HepG2 (cell line): Measurements from ENCODE around the gene MYL11. TPM values are rescaled to one million over a fixed set of nuclear protein-coding genes. Genes with fewer than 3 reads are reported as not detected.

Experiments used
- CENPBD1 ChIP-seq: sonication (generic); formaldehyde crosslinking; IDR thresholded peaks from 2 replicates; pipeline ENCODE4 v1.8.0; 2022; ENCODE audit warnings: missing genetic modification reagents, low read depth, mild to moderate bottlenecking, borderline replicate concordance
- MAZ ChIP-seq, 2 experiments: sonication (generic) in 1 of 2; formaldehyde crosslinking in 1 of 2; IDR thresholded peaks; 2 replicates each; pipeline versions ENCODE4 v1.5.0 to v1.6.1; 2012 to 2020; ENCODE audit warnings: low read depth in 2 of 2, mild to moderate bottlenecking in 2 of 2, borderline replicate concordance in 1 of 2, improper control_type of control experiment in 1 of 2, low read length in 1 of 2, missing genetic modification reagents in 1 of 2, moderate library complexity in 1 of 2
- POGK ChIP-seq: sonication (generic); formaldehyde crosslinking; conservative IDR thresholded peaks from 2 replicates; pipeline ENCODE4 v1.8.0; 2022; ENCODE audit warnings: mild to moderate bottlenecking, moderate library complexity, missing genetic modification reagents
- SAFB2 ChIP-seq: sonication (generic); formaldehyde crosslinking; IDR thresholded peaks from 2 replicates; pipeline ENCODE4 v1.5.1; 2020; ENCODE audit warnings: missing genetic modification reagents, low read depth, mild to moderate bottlenecking, borderline replicate concordance
- SYNCRIP ChIP-seq: fragments of 200-400 bp; formaldehyde crosslinking; IDR thresholded peaks from 2 replicates; pipeline ENCODE4 v1.6.1; 2018; ENCODE audit warnings: mild to moderate bottlenecking, low read depth, low read length; ENCODE audit not compliant: insufficient read depth
- THAP11 ChIP-seq: IDR thresholded peaks from 2 replicates; pipeline ENCODE4 v1.6.1; 2016; ENCODE audit warnings: missing biosample characterization, missing genetic modification reagents
- YEATS4 ChIP-seq: sonication (generic); formaldehyde crosslinking; IDR thresholded peaks from 2 replicates; pipeline ENCODE4 v1.4.0; 2020; ENCODE audit warnings: missing genetic modification reagents, borderline replicate concordance
- ZNF205 ChIP-seq: IDR thresholded peaks from 2 replicates; pipeline ENCODE4 v1.6.1; 2018; ENCODE audit warnings: missing biosample characterization, missing genetic modification reagents
- ZNF329 ChIP-seq: sonication (generic); formaldehyde crosslinking; IDR thresholded peaks from 2 replicates; pipeline ENCODE4 v1.9.0; 2021; ENCODE audit warnings: low read depth, mild to moderate bottlenecking, missing genetic modification reagents
- ZNF574 ChIP-seq: sonication (generic); formaldehyde crosslinking; IDR thresholded peaks from 2 replicates; pipeline ENCODE4 v1.4.0; 2020; ENCODE audit warnings: missing genetic modification reagents
- polyA plus RNA-seq, 8 experiments: library from polyadenylated mRNA; depleted of rRNA in 3 of 8; stranded (reverse) in 7 of 8; unstranded in 1 of 8; fragments of >200 nt; fragmentation: Illumina TruSeq in 4 of 8; extraction: Trizol in 4 of 8; gene quantifications; 2 replicates each; pipeline versions ENCODE4 v1.2.1 to v1.2.3, GENCODE V29; 2011 to 2016; ENCODE audit warnings: low read depth in 4 of 8, missing spikeins in 1 of 8, mixed read lengths in 1 of 8; ENCODE audit not compliant: insufficient read depth in 1 of 8
- total RNA-seq, 5 experiments: library from RNA; depleted of rRNA; stranded (reverse); fragments of >200 nt; fragmentation: Illumina TruSeq; extraction: Trizol; gene quantifications; 2 replicates each; pipeline ENCODE4 v1.2.3, GENCODE V29; 2016; ENCODE audit warnings: low read depth in 1 of 5
- TF ChIP-seq, protein P1 (sequence below): sonication (generic); formaldehyde crosslinking; conservative IDR thresholded peaks from 2 replicates; pipeline ENCODE4 v1.8.0; 2022; ENCODE audit warnings: missing genetic modification reagents
- TF ChIP-seq, protein P2 (sequence below): sonication (generic); formaldehyde crosslinking; IDR thresholded peaks from 2 replicates; pipeline ENCODE4 v1.4.0; 2020; ENCODE audit warnings: mild to moderate bottlenecking, missing genetic modification reagents
- TF ChIP-seq, protein P3 (sequence below): IDR thresholded peaks from 2 replicates; pipeline ENCODE4 v1.6.1; 2016; ENCODE audit warnings: low read depth, borderline replicate concordance
- TF ChIP-seq, protein P4 (sequence below): sonication (generic); formaldehyde crosslinking; IDR thresholded peaks from 2 replicates; pipeline ENCODE4 v1.8.0; 2022; ENCODE audit warnings: mild to moderate bottlenecking, missing genetic modification reagents

Gene MYL11
- total and polyA plus RNA-seq, 2 of the 13 experiments (the other 11 are each of a cell fraction or from before 2014, with no cell fraction given): not detected

DNA sequence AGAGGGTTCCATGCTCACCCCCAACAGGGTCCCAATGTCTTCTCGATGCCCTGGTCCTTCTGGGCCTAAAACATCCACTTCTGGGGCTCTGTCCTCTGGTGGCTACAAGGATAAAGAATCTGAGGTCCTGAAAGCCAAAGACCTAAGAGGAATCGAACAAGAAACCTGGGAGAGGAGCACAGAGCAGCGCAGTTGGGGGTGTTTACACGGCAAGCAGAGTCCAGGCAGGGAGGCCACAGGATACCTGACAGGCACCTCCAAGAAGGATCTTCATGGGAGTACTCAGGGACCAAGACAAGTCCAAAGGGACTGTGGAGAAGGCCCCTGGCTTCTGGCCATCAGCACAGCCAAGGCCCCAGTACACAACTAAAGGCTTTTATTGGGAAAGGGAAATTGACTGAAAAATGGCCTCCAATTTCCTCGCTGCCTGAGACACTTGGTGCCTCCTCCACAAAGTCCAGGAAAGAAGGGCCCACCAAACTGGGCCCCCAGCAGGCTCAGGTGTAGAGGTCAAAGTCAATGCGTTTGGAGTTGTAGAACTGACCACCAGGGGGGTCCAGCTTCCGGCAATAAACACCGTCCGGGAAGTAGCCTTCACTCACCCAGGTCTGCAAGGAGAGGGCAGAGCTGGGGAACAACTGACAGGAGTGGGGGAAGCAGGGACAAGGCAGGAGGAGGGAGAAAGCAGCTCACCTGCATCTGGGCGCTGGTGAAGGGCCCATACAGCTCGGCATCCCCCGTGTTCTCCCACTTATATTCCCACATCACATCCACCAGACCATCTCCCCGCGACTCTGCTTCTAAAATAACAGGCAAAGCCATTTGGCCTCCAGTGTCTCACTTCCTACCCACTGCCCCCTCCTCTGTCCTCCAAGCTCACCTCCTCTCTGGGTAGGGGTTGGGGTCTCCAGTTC, 21.9 kb upstream of the MYL11 start (continued):
- TF ChIP-seq MAZ (IDR thresholded peaks at IDR 0.05; ENCODE audit: borderline replicate concordance, low read depth, low read length) (no peak), MAZ (CRISPR knock-in tag; IDR thresholded peaks at IDR 0.05; ENCODE audit: low read depth) (peak; percentile 42; the same call in 1 of the 2 replicates), ZNF574 (CRISPR knock-in tag) (peak; percentile 66), SAFB2 (CRISPR knock-in tag) (0 out of 2 replicates have a peak, but pooled peaks have one; percentile 49), YEATS4 (CRISPR knock-in tag) (no peak), THAP11 (CRISPR knock-in tag) (peak; percentile 39; the same call in 1 of the 2 replicates), SYNCRIP (no peak), POGK (CRISPR knock-in tag) (no peak), ZNF205 (0 out of 2 replicates have a peak, but pooled peaks have one; percentile 37), CENPBD1 (CRISPR knock-in tag) (no peak), ZNF329 (CRISPR knock-in tag) (no peak)
- TF ChIP-seq, protein P1, sequence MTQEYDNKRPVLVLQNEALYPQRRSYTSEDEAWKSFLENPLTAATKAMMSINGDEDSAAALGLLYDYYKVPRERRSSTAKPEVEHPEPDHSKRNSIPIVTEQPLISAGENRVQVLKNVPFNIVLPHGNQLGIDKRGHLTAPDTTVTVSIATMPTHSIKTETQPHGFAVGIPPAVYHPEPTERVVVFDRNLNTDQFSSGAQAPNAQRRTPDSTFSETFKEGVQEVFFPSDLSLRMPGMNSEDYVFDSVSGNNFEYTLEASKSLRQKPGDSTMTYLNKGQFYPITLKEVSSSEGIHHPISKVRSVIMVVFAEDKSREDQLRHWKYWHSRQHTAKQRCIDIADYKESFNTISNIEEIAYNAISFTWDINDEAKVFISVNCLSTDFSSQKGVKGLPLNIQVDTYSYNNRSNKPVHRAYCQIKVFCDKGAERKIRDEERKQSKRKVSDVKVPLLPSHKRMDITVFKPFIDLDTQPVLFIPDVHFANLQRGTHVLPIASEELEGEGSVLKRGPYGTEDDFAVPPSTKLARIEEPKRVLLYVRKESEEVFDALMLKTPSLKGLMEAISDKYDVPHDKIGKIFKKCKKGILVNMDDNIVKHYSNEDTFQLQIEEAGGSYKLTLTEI (CRISPR knock-in tag): no peak
- TF ChIP-seq, protein P2, sequence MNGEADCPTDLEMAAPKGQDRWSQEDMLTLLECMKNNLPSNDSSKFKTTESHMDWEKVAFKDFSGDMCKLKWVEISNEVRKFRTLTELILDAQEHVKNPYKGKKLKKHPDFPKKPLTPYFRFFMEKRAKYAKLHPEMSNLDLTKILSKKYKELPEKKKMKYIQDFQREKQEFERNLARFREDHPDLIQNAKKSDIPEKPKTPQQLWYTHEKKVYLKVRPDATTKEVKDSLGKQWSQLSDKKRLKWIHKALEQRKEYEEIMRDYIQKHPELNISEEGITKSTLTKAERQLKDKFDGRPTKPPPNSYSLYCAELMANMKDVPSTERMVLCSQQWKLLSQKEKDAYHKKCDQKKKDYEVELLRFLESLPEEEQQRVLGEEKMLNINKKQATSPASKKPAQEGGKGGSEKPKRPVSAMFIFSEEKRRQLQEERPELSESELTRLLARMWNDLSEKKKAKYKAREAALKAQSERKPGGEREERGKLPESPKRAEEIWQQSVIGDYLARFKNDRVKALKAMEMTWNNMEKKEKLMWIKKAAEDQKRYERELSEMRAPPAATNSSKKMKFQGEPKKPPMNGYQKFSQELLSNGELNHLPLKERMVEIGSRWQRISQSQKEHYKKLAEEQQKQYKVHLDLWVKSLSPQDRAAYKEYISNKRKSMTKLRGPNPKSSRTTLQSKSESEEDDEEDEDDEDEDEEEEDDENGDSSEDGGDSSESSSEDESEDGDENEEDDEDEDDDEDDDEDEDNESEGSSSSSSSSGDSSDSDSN (CRISPR knock-in tag): 0 out of 2 replicates have a peak, but pooled peaks have one; percentile 24
- TF ChIP-seq, protein P3, sequence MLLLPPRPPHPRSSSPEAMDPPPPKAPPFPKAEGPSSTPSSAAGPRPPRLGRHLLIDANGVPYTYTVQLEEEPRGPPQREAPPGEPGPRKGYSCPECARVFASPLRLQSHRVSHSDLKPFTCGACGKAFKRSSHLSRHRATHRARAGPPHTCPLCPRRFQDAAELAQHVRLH (CRISPR knock-in tag): no peak
- TF ChIP-seq, protein P4, sequence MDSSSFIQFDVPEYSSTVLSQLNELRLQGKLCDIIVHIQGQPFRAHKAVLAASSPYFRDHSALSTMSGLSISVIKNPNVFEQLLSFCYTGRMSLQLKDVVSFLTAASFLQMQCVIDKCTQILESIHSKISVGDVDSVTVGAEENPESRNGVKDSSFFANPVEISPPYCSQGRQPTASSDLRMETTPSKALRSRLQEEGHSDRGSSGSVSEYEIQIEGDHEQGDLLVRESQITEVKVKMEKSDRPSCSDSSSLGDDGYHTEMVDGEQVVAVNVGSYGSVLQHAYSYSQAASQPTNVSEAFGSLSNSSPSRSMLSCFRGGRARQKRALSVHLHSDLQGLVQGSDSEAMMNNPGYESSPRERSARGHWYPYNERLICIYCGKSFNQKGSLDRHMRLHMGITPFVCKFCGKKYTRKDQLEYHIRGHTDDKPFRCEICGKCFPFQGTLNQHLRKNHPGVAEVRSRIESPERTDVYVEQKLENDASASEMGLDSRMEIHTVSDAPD (CRISPR knock-in tag): no peak
